HG02852 (cell line): ENCODE data around the gene DUSP3.

ENCODE experiments used
- ATAC-seq: cut with Tn5 transposase; IDR thresholded peaks from one replicate; pipeline ENCODE4 v1.9.1; 2021; ENCODE audit warnings: mild to moderate bottlenecking, moderate library complexity; ENCODE audit not compliant: unreplicated experiment

The DUSP3 gene

GRCh38 chr17:43737722-43738121, 41.1 kb downstream of the DUSP3 start:
- ATAC-seq: no peak

GRCh38 chr17:43736389-43736788, 42.4 kb downstream of the DUSP3 start:
- no peak for ATAC-seq

- ATAC-seq: no peak
These were observed 44.4 kb downstream of the DUSP3 start for GRCh38 chr17:43734376-43734775.

- ATAC-seq: no peak
These were observed 44.8 kb downstream of the DUSP3 start for GRCh38 chr17:43733956-43734355.

DNA sequence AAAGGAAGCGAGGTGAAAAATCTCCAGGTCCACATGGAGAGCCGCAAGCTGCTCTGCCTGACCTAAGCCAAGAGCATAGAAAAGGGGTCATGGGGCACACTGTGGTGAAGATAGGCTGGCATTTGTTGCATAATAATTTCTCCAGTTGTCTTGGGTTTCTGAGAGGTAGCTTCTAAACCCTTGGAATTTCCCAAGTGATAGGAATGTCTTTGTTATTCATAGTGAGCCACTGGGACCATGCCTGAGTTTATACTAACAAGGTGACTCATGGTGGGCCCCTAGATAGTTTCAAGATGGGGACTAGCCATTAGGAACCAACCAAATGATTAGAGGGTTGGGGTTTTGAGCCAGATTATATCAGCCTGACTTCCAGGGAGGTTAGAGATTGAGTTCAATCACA, 45.8 kb downstream of the DUSP3 start:
- no peak for ATAC-seq

DNA sequence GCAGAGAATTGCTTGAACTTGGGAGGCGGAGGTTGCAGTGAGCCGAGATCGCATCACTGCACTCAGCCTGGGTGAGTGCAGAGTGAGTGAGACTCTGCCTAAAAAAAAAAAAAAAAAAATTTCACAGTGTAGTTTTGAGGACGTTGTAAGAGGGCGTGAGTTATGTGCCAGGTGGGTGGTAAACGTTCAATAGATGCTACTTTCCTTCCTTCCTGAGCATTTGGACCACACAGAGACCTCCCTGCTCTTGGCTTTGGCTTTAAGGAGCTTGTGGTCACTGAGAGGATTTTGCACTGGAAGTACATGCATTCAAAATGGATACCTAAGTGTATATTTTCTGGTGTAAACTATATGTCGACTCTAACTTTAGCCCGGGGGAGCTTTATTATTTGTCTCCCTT, 50.7 kb downstream of the DUSP3 start:
- no peak for ATAC-seq

- ATAC-seq: no peak
These were observed 54.9 kb downstream of the DUSP3 start for GRCh38 chr17:43723697-43724359.

DNA sequence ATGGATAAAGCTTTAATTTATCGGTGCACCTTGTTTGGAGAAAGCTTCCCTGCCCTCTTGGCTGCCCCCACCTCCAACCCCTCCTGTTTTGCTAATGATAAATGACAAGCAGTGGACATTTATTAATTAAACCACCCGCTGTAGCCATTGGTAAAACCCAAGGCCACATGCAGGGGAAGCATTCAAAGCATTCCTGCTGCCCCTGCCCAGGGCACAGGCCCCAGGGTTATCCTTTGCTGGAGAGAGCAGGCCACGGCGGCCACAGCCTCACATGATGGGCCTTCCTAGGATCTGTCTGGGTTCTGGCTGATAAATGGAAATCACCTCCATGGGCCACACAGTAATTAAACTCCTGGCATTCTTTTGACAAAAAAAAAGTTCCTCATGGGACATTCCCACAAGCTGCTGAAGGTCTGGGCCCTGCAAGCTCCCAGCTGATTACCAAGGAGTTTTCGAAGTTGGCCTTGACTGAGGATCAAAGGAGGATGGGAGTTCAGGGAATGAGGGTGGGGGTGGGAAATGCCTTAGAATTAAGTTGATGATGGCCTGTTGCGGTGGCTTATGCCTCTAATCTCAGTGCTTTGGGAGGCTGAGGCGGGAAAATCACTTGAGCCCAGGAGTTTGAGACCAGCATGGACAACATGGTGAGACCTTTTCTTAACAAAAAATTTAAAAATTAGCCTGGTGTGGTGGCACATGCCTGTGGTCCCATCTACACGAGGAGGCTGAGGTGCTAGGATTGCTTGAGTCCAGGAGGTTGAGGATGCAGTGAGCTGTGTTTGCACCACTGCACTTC, 55.7 kb downstream of the DUSP3 start:
- ATAC-seq: no peak

DNA sequence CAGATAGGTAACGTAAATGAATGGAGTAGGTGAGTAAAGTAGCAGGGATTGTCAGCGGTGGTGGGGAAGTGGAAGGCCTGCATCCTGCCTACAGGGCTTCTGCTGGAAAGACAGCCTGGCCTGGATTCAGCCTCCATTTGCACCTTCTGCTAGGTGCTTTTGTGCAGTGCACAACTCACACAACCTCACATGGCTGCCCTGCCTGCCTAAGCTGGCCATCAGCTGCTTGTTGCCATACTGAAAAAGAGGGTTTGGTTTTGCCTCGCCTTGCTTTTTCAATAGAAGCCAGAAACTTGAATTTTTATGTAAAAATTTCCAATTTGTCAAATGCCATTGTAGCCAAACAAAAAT, 56.5 kb downstream of the DUSP3 start:
- ATAC-seq: no peak

DNA sequence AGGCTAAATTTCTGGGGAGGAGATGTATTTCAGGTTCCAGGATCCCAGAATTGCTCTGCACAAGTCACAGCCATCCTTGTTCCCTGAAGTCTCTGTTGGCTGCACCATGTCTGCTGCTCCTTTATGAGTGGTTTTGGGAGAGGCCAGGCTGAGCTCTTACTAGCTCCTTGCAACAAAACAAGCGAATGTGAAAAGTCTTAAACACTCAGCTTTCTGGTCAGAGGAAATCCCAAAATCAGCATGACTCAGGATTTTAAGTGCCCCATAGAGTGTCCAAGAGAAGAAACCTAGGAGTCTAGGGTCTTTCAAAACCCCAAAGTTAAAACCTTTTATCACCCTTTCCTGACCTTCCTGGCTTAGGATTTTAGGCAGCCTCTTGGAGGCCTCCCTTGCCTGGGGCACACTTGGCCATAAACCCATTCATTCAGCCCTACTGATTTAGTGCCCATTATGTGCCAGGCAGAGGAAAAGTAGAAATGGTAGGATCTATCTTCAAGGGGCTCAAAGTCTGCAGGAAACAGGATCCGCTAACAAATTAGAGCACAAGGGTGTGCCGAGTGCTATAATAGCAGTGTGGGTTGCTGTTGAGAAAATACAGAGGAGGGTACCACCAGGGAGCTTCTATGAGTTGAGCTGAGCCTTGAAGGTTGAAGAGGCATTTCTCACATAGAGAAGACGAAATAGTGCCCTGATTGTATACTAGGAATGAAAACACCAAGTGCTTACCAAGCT, 57.1 kb downstream of the DUSP3 start:
- no peak for ATAC-seq

- ATAC-seq: peak; percentile 75
These were observed 58.3 kb downstream of the DUSP3 start for GRCh38 chr17:43720311-43721060.

DNA sequence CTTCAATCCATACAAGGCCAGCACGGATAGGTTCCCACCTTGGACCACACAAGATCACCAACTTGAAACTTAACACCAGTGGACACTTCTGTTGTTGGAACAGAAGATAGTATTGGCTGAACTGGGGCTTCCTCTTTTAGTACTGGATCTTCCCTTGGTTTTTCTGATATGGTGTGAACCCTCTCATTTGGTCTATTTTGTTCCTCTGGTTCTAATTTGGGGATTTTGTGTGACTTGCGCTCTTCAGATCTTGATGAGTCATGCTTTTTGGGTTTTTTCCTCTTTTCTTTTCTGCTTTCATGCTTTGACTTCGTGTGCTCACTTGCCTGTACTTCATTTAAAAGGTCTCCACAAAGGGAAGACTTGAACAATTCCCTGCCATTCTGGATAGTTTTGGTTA, 59.2 kb downstream of the DUSP3 start:
- no peak for ATAC-seq

DNA sequence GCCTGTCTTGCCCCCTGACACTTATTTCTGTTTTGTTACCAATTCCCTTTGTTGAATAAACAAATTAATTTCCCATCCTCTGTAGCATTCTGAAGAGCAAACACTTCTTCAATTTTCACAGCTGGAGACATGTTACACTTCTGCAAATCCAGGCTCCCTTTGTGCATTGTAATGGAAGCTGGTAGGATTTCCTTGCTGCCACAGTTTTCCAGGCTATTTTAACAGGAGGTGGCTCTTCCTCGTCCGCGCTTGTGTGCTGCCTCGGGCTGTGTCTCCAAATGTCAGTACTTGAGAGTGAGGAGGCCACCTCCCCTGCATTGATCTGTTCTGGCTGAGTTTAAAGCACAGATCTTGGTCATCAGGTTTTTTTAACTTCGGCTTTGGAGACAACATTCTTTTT, 60.2 kb downstream of the DUSP3 start:
- no peak for ATAC-seq

DNA sequence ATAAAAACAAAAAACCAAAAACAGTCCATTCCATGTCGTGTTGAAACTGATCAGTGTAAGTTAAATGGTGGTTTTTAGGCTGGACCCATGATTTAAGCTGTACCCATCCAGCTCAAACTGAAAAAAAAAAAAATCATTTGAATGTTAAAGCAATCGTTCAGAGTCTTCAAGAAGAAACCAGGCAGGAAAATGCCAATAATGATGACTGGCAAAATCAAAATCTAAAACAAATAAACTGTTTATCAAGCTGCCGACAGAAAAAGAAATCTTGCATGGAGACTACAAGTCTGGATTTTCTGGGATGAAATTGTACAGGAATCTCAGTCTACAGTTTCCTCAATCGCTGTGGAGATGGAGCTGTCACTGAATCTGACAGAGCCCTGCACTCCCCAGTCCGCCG, 60.9 kb downstream of the DUSP3 start:
- ATAC-seq: no peak
